Colonic mucosa (tissue), 4 donors: ENCODE results near the gene IGFL1. TPM values are rescaled to one million over a fixed set of nuclear protein-coding genes. Genes with fewer than 3 reads are reported as not detected.
"Not testable (repeated sequence)": the region's sequence is repeated elsewhere in the genome, so short reads cannot be mapped to it uniquely, and the experiment has no call there.

Experiments
- DNase-seq: peaks from one replicate; pipeline ENCODE4 v3.0.0-alpha.2; 2020
- H3K27ac ChIP-seq: fragments of 200-600 bp; one replicate; pipeline ENCODE4 v1.8.0; 2021
- H3K27me3 ChIP-seq: fragments of 200-600 bp; one replicate; pipeline ENCODE4 v1.8.0; 2021
- H3K36me3 ChIP-seq: fragments of 200-600 bp; one replicate; pipeline ENCODE4 v1.8.0; 2021
- H3K4me1 ChIP-seq: fragments of 200-600 bp; one replicate; pipeline ENCODE4 v1.8.0; 2021; ENCODE audit warnings: mild to moderate bottlenecking
- H3K4me3 ChIP-seq: fragments of 200-600 bp; one replicate; pipeline ENCODE4 v1.8.0; 2021
- H3K9ac ChIP-seq, 2 donors: one replicate each; pipeline ENCODE4 v1.7.0; 2013; ENCODE audit warnings: control low read depth in 2 of 2, low read depth in 2 of 2, low read length in 2 of 2
- H3K9me3 ChIP-seq: fragments of 200-600 bp; one replicate; pipeline ENCODE4 v1.8.0; 2021
- intact Hi-C: fragments of 100-400 bp; cut with DNase I; formaldehyde crosslinking; loops from one replicate; pipeline ENCODE4 v1.14.1; 2022
- total RNA-seq, 2 donors: library from RNA; stranded (reverse); fragmentation: NEBNext Ultra II Directional in 1 of 2; extraction: Animal tissue kit (Norgen Biotek cat#: 25700) in 1 of 2; gene quantifications; one replicate each; pipeline ENCODE4 v1.2.1, GENCODE V29; 2021
- TF ChIP-seq, protein P1 (sequence below): fragments of 200-600 bp; IDR thresholded peaks from one replicate; pipeline ENCODE4 v1.8.0; 2022; ENCODE audit warnings: antibody characterized with exemption, mild to moderate bottlenecking
- donor health status: healthy.
- donor health status: DM: no; HTN: no; CAD: no.
- donor health status: DM: no; HTN: no; CAD: no.

Gene IGFL1
- total RNA-seq, 2 donors from 2014 or later, result not detected

DNA sequence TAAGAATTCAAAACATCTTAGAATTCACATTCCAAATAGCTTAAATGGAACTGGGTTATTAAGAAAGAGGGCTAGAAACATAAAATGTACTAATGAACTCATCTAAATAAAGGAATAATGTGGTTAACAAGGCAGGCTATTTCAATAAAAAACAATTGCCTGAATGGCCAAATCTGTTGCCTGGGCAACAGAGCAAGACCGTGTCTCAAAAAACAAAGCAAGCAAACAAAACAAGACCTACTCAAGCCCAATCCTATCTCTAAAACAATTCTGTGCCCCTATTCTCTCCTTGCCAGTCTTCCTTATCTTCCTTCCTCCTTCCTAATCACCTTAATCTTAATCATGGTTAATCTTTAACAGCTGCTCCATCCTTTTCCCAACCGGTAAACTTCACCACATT lies 12.1 kb downstream of the IGFL1 start:
- no peak overlapping the region for H3K27ac ChIP-seq
- H3K9ac ChIP-seq, result no peak overlapping the region
- H3K4me1 ChIP-seq, result no peaks in the 10 kb centered on the region
- no peak overlapping the region for H3K4me3 ChIP-seq
- DNase-seq, result no peak
- no peaks in the 10 kb centered on the region for H3K9me3 ChIP-seq
- TF ChIP-seq, protein P1, sequence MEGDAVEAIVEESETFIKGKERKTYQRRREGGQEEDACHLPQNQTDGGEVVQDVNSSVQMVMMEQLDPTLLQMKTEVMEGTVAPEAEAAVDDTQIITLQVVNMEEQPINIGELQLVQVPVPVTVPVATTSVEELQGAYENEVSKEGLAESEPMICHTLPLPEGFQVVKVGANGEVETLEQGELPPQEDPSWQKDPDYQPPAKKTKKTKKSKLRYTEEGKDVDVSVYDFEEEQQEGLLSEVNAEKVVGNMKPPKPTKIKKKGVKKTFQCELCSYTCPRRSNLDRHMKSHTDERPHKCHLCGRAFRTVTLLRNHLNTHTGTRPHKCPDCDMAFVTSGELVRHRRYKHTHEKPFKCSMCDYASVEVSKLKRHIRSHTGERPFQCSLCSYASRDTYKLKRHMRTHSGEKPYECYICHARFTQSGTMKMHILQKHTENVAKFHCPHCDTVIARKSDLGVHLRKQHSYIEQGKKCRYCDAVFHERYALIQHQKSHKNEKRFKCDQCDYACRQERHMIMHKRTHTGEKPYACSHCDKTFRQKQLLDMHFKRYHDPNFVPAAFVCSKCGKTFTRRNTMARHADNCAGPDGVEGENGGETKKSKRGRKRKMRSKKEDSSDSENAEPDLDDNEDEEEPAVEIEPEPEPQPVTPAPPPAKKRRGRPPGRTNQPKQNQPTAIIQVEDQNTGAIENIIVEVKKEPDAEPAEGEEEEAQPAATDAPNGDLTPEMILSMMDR, result no peak
- H3K36me3 ChIP-seq, result no peaks in the 10 kb centered on the region
- H3K27me3 ChIP-seq, result no peaks in the 10 kb centered on the region
- intact Hi-C loops, result no loop called here

GRCh38 chr19:46243081-46243654 lies 13.6 kb downstream of the IGFL1 start:
- H3K9me3 ChIP-seq, H3K27me3 ChIP-seq, H3K4me1 ChIP-seq, intact Hi-C loops, H3K27ac ChIP-seq, H3K4me3 ChIP-seq, H3K9ac ChIP-seq, H3K36me3 ChIP-seq, DNase-seq: not testable (repeated sequence)

- intact Hi-C loops, result no loop called here
- Histone ChIP-seq H3K4me1 (no peaks in the 10 kb centered on the region), H3K9ac (no peak overlapping the region), H3K4me3 (no peak overlapping the region), H3K27ac (no peak overlapping the region), H3K36me3 (no peaks in the 10 kb centered on the region), H3K9me3 (no peaks in the 10 kb centered on the region), H3K27me3 (no peaks in the 10 kb centered on the region)
- no peak for DNase-seq
- TF ChIP-seq, protein P1, result no peak
These were observed 20.7 kb downstream of the IGFL1 start for GRCh38 chr19:46250076-46250735.

- H3K36me3 ChIP-seq, result no peaks in the 10 kb centered on the region
- no peaks in the 10 kb centered on the region for H3K9me3 ChIP-seq
- H3K4me3 ChIP-seq, result no peak overlapping the region
- H3K27ac ChIP-seq, result no peak overlapping the region
- no peak overlapping the region for H3K9ac ChIP-seq
- intact Hi-C loops, result no loop called here
- H3K4me1 ChIP-seq, result no peaks in the 10 kb centered on the region
- no peak for DNase-seq
- TF ChIP-seq, protein P1, result no peak
- no peaks in the 10 kb centered on the region for H3K27me3 ChIP-seq
These were observed 21.9 kb downstream of the IGFL1 start for GRCh38 chr19:46251416-46251815.

- intact Hi-C loops, result no loop called here
- Histone ChIP-seq H3K9me3 (no peaks in the 10 kb centered on the region), H3K4me3 (no peak overlapping the region), H3K27me3 (no peaks in the 10 kb centered on the region), H3K4me1 (no peaks in the 10 kb centered on the region), H3K27ac (no peak overlapping the region), H3K36me3 (no peaks in the 10 kb centered on the region), H3K9ac (no peak overlapping the region)
- TF ChIP-seq, protein P1, result no peak
- DNase-seq, result no peak
These were observed 25.2 kb downstream of the IGFL1 start for GRCh38 chr19:46254776-46255175.

DNA sequence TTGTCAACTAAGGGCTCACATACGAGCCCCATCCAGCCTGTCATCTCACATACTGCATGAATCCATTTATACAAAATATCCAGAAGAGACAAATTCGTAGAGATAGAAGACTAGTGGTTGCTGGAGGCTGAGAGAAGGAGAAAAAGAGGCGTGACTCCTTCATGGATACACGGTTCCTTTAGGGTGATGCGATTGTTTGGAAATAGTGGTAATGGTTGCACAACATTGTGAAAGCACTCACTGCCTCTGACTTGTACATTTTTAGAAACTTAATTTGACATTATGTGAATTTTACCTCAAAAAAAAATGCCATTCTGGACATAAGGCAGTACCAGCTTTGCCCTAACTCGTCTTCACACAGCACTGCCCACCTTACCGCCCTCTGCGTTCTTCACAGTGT lies 27.3 kb downstream of the IGFL1 start:
- H3K9me3 ChIP-seq, result no peaks in the 10 kb centered on the region
- DNase-seq, result no peak
- H3K4me3 ChIP-seq, result no peak overlapping the region
- H3K27me3 ChIP-seq, result no peaks in the 10 kb centered on the region
- H3K27ac ChIP-seq, result no peak overlapping the region
- H3K36me3 ChIP-seq, result no peaks in the 10 kb centered on the region
- TF ChIP-seq, protein P1, result no peak
- intact Hi-C loops, result no loop called here
- no peak overlapping the region for H3K9ac ChIP-seq
- H3K4me1 ChIP-seq, result no peaks in the 10 kb centered on the region

GRCh38 chr19:46261501-46261900 lies 32.0 kb downstream of the IGFL1 start:
- not testable (repeated sequence) for H3K9ac ChIP-seq, H3K36me3 ChIP-seq, H3K4me1 ChIP-seq, H3K27me3 ChIP-seq, H3K9me3 ChIP-seq, H3K4me3 ChIP-seq, DNase-seq, H3K27ac ChIP-seq
- intact Hi-C loops, result loop anchor here (5.0 kb wide), 1 partner anchor 69 kb away; no protein-coding TSS in a partner anchor

- not testable (repeated sequence) for H3K36me3 ChIP-seq, H3K4me3 ChIP-seq, DNase-seq, H3K9me3 ChIP-seq, H3K9ac ChIP-seq, H3K27ac ChIP-seq, H3K27me3 ChIP-seq, H3K4me1 ChIP-seq
- intact Hi-C loops, result loop anchor here (5.0 kb wide), 1 partner anchor 70 kb away; no protein-coding TSS in a partner anchor
These were observed 33.2 kb downstream of the IGFL1 start for GRCh38 chr19:46262684-46263296.
